A172 (cell line): ENCODE data around the gene ARHGAP18. TPM values are rescaled to one million over a fixed set of nuclear protein-coding genes. Genes with fewer than 3 reads are reported as not detected.
A peak's percentile ranks its signal among the peaks of the same experiment; 100 is the strongest.

Experiments
- DNase-seq: peaks from one replicate; pipeline ENCODE4 v3.0.0-alpha.2; 2015; ENCODE audit warnings: low spot score
- total RNA-seq: library from RNA; depleted of rRNA; stranded (reverse); fragments of >200 nt; shearing (Covaris generic); gene quantifications from 2 replicates; pipeline ENCODE4 v1.2.3, GENCODE V29; 2014

The ARHGAP18 gene
- total RNA-seq, 1 experiment from 2014 or later, result 140 TPM

- DNase-seq, result no peak
Measured at GRCh38 chr6:129643968-129644367, 66.0 kb downstream of the ARHGAP18 start.

GRCh38 chr6:129643176-129643575 lies 66.8 kb downstream of the ARHGAP18 start:
- no peak for DNase-seq

- no peak for DNase-seq
Measured at GRCh38 chr6:129642322-129642721, 67.7 kb downstream of the ARHGAP18 start.

DNA sequence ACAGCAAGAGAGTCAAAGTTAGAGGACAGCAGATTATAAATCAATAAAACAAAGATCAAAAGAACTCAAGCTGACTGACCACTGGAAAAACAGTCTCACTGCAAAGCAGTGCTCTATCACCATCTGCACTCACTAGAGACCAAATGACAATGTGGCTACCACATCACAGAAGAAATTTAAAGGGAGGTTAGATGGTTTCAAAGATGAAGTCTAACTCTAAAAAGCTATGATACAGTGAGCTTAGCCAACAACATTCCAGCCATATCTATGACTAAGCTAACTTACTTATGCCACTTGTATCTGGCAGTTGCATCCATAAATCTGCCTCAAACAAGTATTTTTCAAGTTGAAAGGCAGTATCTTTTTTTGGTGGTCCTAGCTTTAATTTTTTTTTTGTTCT lies 68.6 kb downstream of the ARHGAP18 start:
- peak; percentile 84 for DNase-seq

- DNase-seq, result no peak
Measured at GRCh38 chr6:129638686-129639085, 71.3 kb downstream of the ARHGAP18 start.

GRCh38 chr6:129638055-129638684 lies 71.8 kb downstream of the ARHGAP18 start:
- no peak for DNase-seq

- no peak for DNase-seq
Measured at GRCh38 chr6:129637340-129638054, 72.5 kb downstream of the ARHGAP18 start.

DNA sequence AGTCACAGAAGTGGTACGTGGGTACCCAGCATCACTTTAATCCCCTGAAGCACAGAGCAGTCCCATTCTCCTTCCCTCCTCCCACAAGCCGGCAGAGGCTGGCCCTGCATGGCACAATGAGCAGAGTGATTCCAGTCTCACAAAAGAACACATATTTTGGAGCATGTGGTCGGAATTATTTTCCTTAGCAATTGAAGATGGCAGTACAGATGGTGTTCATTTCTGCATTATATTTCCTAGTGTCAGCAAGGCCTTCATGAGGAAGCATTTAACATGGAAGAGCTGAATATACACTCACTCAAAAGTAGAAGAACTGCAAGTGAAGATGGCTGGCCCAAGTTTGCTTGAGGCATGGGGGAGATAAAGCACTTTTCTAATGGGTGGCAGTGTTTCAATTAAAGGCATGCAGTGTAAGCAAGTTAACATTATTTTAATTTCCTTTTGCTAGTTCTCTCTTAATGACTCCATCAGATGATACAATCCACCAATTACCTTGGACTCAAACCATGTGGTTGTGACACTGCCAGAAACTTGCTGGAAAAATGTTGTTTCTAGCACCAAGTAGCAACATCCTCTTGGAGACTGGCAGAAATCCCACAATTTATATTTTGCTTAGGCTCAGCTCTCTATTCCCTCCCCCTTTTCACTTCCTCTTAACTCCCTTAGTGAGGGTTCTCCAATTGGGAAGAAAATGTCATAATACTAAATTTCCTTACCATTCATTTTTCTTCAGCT lies 74.4 kb downstream of the ARHGAP18 start:
- DNase-seq, result peak; percentile 49

DNA sequence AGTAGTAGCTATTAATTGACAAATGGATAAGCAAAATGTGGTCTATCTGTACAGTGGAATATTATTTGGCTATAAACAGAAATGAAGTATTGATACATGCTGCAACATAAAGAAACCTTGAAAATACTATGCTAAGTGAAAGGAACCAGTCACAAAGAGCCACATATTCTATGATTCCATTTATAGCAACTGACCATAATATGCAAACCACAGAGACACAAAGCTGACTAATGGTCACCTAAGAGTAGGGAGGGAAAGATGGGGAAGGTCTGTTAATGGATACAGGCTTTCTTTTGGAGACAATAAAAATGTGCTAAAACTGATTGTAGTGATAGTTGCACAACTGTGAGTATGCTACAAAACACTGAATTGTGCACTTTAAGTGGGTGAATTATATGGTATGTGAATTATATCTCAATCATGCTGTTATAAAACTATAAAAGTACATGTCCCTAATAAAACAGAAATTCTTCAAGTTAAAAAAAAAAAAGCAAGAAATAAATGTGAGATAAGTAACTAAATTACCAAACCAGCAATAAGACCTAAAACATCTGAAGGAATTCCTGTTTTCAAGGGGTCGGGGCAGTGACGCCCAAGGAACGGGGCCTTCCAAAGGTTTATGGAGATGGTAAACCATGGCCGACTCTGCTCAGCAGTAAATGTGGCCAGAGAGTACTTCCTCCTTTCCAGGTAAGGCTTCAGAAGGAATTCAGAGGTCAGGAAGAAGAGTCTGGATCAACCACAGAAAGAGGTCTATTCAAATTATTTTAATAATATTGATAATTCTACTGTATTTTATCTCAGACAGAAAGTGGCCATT lies 75.4 kb downstream of the ARHGAP18 start:
- no peak for DNase-seq

- no peak for DNase-seq
Measured at GRCh38 chr6:129633529-129633928, 76.4 kb downstream of the ARHGAP18 start.

- DNase-seq, result no peak
Measured at GRCh38 chr6:129632172-129632613, 77.8 kb downstream of the ARHGAP18 start.

GRCh38 chr6:129631070-129631469 lies 78.9 kb downstream of the ARHGAP18 start:
- DNase-seq, result no peak

DNA sequence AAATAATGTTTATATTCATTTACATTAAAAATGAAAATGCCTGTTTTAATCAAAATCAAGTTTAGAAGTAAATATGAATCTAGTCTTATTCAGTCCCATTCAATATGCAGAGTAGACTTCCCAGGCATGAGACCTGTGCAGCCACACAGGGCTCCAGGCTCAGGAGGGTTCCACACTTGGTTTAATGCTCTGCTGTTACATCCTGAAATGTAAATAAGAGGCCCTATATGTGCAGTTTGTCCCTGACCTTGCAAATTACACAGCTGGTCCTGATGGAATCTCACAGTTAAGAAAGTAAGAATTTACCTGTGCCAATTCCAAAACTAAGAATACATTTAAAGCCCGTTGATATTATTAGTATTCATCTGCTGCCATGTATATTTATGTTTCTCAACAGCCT lies 79.4 kb downstream of the ARHGAP18 start:
- no peak for DNase-seq

- DNase-seq, result no peak
Measured at GRCh38 chr6:129628101-129628815, 81.7 kb downstream of the ARHGAP18 start.

- no peak for DNase-seq
Measured at GRCh38 chr6:129624488-129624887, 85.5 kb downstream of the ARHGAP18 start.

DNA sequence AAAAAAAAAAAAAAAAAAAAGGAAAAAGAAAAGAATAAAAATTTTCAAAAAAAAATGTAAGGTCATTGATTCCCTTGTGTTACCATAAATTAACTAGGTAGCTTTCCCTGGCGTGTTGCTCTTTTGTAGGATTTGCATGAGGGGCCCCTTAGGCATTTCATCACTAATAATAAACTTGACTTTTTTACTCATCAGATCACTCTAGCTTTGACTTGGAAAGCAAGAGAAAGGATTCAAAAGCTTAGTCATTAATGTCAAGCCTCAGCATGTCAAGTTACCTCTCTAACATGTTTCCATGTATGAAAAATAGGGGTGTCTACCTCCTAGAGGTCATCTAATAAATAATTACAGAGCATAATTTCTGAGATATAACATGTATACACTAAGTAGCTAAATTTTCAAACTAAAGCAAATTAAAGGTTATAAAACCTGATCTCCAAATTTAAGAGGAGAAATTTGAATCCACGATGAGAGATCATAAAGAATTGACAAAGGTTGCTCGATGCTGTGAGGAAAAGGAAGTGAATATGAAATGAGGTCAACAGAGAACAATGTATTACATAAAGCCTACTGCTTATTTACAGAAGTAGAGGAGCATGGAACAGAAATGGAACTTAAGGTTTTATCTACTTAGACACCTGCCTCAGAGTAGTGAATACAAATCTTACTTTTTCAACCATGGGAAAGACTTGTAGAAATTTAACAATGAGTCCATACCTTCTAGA lies 86.8 kb downstream of the ARHGAP18 start:
- no peak for DNase-seq

- no peak for DNase-seq
Measured at GRCh38 chr6:129621252-129621651, 88.7 kb downstream of the ARHGAP18 start.

GRCh38 chr6:129620234-129620610 lies 89.8 kb downstream of the ARHGAP18 start:
- no peak for DNase-seq

DNA sequence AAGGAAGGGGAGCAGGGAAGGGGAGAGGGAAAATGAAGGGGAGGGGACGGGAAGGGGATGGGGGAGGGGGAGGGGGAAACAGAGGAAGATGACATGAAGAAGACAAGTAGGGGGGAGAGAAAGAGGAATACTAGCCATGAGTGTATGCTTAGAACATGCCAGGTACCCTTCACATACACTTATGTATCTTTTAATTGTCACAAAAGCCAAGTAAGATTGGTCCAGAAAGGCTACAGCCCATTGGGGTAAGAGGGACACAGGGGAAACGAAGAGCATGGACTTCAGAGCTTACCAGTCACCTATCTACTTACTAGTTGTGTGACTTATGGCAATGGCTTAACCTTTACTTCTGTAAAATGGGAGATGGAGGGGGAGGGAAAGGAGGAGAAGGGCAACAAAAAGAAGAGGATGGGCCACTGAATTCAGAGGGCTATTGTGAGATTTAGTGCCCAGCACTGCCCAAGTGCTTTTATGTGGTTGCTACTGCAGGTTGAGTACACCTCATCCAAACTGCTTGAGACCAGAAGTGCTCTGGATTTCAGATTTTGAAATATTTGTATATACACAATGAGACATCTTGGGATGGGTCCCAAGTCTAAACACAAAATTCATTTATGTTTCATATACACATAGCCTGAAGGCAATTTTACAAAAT lies 90.3 kb downstream of the ARHGAP18 start:
- DNase-seq, result no peak

DNA sequence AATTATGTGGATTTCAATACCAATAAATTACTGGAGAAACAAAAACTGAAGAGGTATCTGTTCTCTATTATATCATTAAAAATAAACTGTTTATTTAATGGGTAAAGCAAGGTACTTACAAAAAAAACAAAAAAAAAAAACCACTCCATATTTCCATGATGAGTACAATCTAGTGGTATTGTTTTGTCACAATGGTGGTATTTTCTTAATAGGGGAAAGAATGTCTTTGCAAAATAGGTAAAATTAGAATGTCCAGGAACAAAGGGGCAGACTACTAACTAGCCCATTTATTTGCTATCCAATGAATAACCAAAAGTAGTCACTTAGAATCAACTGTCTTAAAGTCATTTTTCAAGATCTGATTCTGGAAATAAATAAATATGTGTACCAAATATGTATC lies 92.0 kb downstream of the ARHGAP18 start:
- no peak for DNase-seq
